NT2/D1 (cell line): ENCODE measurements around the gene SPPL3.
A peak's percentile ranks its signal among the peaks of the same experiment; 100 is the strongest.
"Not testable (repeated sequence)": the region's sequence is repeated elsewhere in the genome, so short reads cannot be mapped to it uniquely, and the experiment has no call there.

Experiments used
- DNase-seq: peaks from one replicate; pipeline ENCODE4 v3.0.0-alpha.2; 2011; ENCODE audit warnings: low read depth, low spot score
- H3K27me3 ChIP-seq: 2 replicates; pipeline ENCODE4 v1.6.0; 2011; ENCODE audit warnings: mild to moderate bottlenecking; ENCODE audit not compliant: insufficient read length, insufficient read depth
- H3K36me3 ChIP-seq: 2 replicates; pipeline ENCODE4 v1.6.1; 2011; ENCODE audit warnings: mild to moderate bottlenecking, low read length, mixed read lengths; ENCODE audit not compliant: insufficient read depth, insufficient read length
- H3K4me1 ChIP-seq: 2 replicates; pipeline ENCODE4 v1.5.1; 2011; ENCODE audit not compliant: insufficient read depth, insufficient read length
- H3K4me3 ChIP-seq: 2 replicates; pipeline ENCODE4 v1.5.1; 2011; ENCODE audit warnings: low read depth; ENCODE audit not compliant: insufficient read length
- H3K9ac ChIP-seq: 2 replicates; pipeline ENCODE4 v1.6.0; 2011; ENCODE audit warnings: low read depth; ENCODE audit not compliant: insufficient read length
- H3K9me3 ChIP-seq: 2 replicates; pipeline ENCODE4 v1.5.1; 2011; ENCODE audit warnings: mild to moderate bottlenecking, low read length; ENCODE audit not compliant: insufficient read depth
- SUZ12 ChIP-seq: IDR thresholded peaks from 2 replicates; pipeline ENCODE4 v1.6.1; 2011; ENCODE audit not compliant: insufficient read length, insufficient read depth; ENCODE audit errors: extremely low read depth
- YY1 ChIP-seq: IDR thresholded peaks from 2 replicates; pipeline ENCODE4 v1.6.1; 2011; ENCODE audit not compliant: insufficient read length, insufficient read depth
- ZNF274 ChIP-seq: IDR thresholded peaks from 2 replicates; pipeline ENCODE4 v1.6.1; 2011; ENCODE audit warnings: mild to moderate bottlenecking, low read depth, low read length

The SPPL3 gene

DNA sequence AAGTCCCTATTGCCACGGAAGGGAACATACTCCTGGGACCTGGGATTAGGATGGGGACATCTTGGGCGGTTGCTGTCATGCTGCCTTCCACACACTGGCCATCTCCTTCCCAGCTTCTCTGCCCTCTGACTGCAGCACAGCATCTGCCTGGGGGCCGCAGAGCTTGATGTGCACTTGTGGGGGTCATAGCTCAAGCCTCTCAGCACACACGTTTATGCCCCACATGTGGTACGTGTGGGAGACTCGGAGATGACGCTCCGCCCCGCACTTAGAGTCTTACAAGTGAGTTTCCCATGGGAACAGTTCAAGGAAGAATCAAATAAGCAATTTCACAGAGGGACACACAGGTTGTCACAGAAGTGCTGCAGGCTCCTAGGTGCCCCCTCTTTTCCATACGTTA is 169.9 kb downstream of the SPPL3 start:
- no peak for DNase-seq
- H3K9me3 ChIP-seq = peaks cover 5% of the 10 kb centered on the region; the same call in 1 of the 2 replicates
- no peak overlapping the region for H3K4me3 ChIP-seq
- peaks cover 13% of the 10 kb centered on the region for H3K36me3 ChIP-seq
- peaks cover 2% of the 10 kb centered on the region for H3K4me1 ChIP-seq
- no peak overlapping the region for H3K9ac ChIP-seq
- TF ChIP-seq YY1 (no peak), ZNF274 (no peak), SUZ12 (no peak)
- no peaks in the 10 kb centered on the region for H3K27me3 ChIP-seq

- no peaks in the 10 kb centered on the region for H3K27me3 ChIP-seq
- no peak overlapping the region for H3K9ac ChIP-seq
- peaks cover 5% of the 10 kb centered on the region; the same call in 1 of the 2 replicates for H3K9me3 ChIP-seq
- TF ChIP-seq SUZ12 (no peak), YY1 (no peak), ZNF274 (no peak)
- H3K4me1 ChIP-seq = peaks cover 2% of the 10 kb centered on the region
- no peak for DNase-seq
- H3K4me3 ChIP-seq = no peak overlapping the region
- peaks cover 11% of the 10 kb centered on the region for H3K36me3 ChIP-seq
Observed at GRCh38 chr12:120733574-120733973, 170.6 kb downstream of the SPPL3 start.

DNA sequence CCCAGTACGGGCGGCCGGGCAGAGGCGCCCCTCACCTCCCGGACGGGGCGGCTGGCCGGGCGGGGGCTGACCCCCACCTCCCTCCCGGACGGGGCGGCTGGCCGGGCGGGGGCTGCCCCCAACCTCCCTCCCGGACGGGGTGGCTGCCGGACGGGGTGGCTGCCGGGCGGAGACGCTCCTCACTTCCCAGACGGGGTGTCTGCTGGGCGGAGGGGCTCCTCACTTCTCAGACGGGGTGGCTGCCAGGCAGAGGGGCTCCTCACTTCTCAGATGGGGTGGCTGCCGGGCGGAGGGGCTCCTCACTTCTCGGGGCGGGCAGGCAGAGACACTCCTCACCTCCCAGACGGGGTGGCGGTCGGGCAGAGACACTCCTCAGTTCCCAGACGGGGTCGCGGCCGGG is 172.0 kb downstream of the SPPL3 start:
- not testable (repeated sequence) for H3K27me3 ChIP-seq, DNase-seq

GRCh38 chr12:120726961-120727360 is 177.2 kb downstream of the SPPL3 start:
- Histone ChIP-seq H3K27me3 (peaks cover 16% of the 10 kb centered on the region), H3K9me3 (no peaks in the 10 kb centered on the region), H3K9ac (no peak overlapping the region), H3K4me3 (no peak overlapping the region), H3K4me1 (peaks cover 4% of the 10 kb centered on the region), H3K36me3 (peaks cover 38% of the 10 kb centered on the region)
- no peak for DNase-seq
- no peak for TF ChIP-seq SUZ12
- no peak for TF ChIP-seq ZNF274
- TF ChIP-seq YY1 = no peak

More for the DNA sequence above, 172.0 kb downstream of the SPPL3 start:
- not testable (repeated sequence) for H3K4me3 ChIP-seq, H3K4me1 ChIP-seq, H3K9me3 ChIP-seq, H3K9ac ChIP-seq
- peaks cover 14% of the 10 kb centered on the region for H3K36me3 ChIP-seq

- no peaks in the 10 kb centered on the region for H3K9me3 ChIP-seq
- H3K36me3 ChIP-seq = peaks cover 43% of the 10 kb centered on the region
- H3K27me3 ChIP-seq = peaks cover 16% of the 10 kb centered on the region
- H3K9ac ChIP-seq = no peak overlapping the region
- no peak for TF ChIP-seq SUZ12
- no peak for TF ChIP-seq YY1
- no peak for TF ChIP-seq ZNF274
- H3K4me1 ChIP-seq = peaks cover 4% of the 10 kb centered on the region
- no peak for DNase-seq
- H3K4me3 ChIP-seq = no peak overlapping the region
Observed at GRCh38 chr12:120726510-120726793, 177.7 kb downstream of the SPPL3 start.

- Histone ChIP-seq H3K9me3 (no peaks in the 10 kb centered on the region), H3K36me3 (peaks cover 47% of the 10 kb centered on the region), H3K27me3 (peaks cover 16% of the 10 kb centered on the region), H3K4me1 (peaks cover 4% of the 10 kb centered on the region), H3K4me3 (peak within 1 kb of the TSS; percentile 66), H3K9ac (peak within 1 kb of the TSS; percentile 85)
- TF ChIP-seq SUZ12 (no peak), YY1 (peak; percentile 16)
- DNase-seq = peak; percentile 73
Observed at GRCh38 chr12:120725659-120726509, 178.3 kb downstream of the SPPL3 start, which contains the start of gene ACADS. ACADS (plus strand) TSS chr12:120725826; CDS start chr12:120725886, 60 bp downstream.

DNA sequence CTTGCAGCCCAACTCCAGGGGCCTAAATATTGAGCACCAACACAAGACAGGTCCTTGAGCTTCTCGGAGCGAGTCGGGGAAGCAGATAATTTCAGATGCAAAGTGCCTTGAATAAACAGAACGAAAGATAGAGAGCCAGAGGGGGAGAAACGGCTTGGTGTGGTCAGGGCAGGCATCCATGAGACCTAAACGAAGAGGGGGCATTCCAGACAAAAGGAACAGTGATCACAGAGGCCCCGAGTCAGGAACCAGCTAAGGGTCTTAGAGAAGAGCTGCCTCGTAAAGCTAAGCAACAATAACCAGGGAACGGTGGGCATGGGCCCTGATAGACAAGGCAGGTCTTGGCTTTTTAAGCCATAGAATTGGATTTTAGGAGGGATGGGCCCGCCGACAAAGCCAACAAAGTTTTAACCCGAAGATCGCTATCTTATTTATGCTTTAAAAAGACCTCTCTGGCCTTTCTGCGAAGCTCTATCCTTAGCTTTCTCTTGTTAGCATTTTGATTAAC is 179.0 kb downstream of the SPPL3 start:
- H3K9me3 ChIP-seq = no peaks in the 10 kb centered on the region
- H3K36me3 ChIP-seq = peaks cover 49% of the 10 kb centered on the region
- H3K27me3 ChIP-seq = peaks cover 16% of the 10 kb centered on the region
- H3K4me3 ChIP-seq = peak overlapping the region; percentile 66
- TF ChIP-seq SUZ12 = no peak
- no peak for TF ChIP-seq ZNF274
- no peak for TF ChIP-seq YY1
- peaks cover 4% of the 10 kb centered on the region for H3K4me1 ChIP-seq
- H3K9ac ChIP-seq = peak overlapping the region; percentile 46
- DNase-seq = no peak
